Liver (tissue), 2 donors: ENCODE data around the gene ACSL6.

Experiments used
- REST ChIP-seq: IDR thresholded peaks from 2 replicates; pipeline ENCODE4 v1.6.1; 2016; ENCODE audit warnings: antibody characterized with exemption, mild to moderate bottlenecking
- TAF1 ChIP-seq: conservative IDR thresholded peaks from 2 replicates; pipeline ENCODE4 v1.6.1; 2016; ENCODE audit warnings: antibody characterized with exemption, mild to moderate bottlenecking
- YY1 ChIP-seq: IDR thresholded peaks from 2 replicates; pipeline ENCODE4 v1.6.1; 2016; ENCODE audit warnings: antibody characterized with exemption, mild to moderate bottlenecking
- donor health status: healthy.

- TF ChIP-seq REST: peak; percentile 98
- no peak for TF ChIP-seq YY1
- no peak for TF ChIP-seq TAF1
Observed at GRCh38 chr5:132012371-132013005, 1.0 kb upstream of the ACSL6 start.
